ENCODE data around the gene ARSH.

GRCh38 chrX:3052860-3053259 is 46.5 kb downstream of the ARSH start:
- no peak for TF ChIP-seq CTCF (IDR thresholded peaks at IDR 0.05)
- TF ChIP-seq POLR2A (IDR thresholded peaks at IDR 0.05), result no peak
- no peak for TF ChIP-seq EP300 (IDR thresholded peaks at IDR 0.05)
- TF ChIP-seq POLR2AphosphoS5 (IDR thresholded peaks at IDR 0.05), result no peak

All from stomach (tissue), 4 donors.